Measurements from ENCODE around the gene CRB1.
A peak's percentile ranks its signal among the peaks of the same experiment; 100 is the strongest.

Gene CRB1

DNA sequence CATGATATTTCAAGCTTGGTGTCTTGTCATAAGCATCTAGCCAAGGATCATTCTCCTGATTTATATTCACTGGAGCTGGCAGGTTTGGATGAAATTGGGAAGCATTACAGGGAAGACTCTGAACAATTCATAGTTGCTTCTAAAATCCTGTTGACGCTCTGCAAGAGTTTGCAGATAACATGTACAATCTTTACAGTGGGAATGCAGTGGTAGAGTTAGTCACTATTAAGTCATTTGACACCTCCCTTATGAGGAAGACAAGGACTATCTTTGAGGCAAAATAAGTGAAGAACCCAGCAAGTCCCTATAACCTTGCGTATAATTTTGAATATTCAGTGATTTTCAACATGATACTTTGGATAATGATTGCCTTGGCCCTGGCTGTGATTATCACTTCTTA, 45.3 kb upstream of the CRB1 start (continued):
- TF ChIP-seq, protein P1, sequence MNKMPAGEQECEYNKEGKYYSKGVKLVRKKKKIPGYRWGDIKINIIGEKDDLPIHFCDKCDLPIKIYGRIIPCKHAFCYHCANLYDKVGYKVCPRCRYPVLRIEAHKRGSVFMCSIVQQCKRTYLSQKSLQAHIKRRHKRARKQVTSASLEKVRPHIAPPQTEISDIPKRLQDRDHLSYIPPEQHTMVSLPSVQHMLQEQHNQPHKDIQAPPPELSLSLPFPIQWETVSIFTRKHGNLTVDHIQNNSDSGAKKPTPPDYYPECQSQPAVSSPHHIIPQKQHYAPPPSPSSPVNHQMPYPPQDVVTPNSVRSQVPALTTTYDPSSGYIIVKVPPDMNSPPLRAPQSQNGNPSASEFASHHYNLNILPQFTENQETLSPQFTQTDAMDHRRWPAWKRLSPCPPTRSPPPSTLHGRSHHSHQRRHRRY (tag by site-specific recombination; IDR thresholded peaks at IDR 0.05) = no peak
- TF ChIP-seq ZNF214 (tag by site-specific recombination; IDR thresholded peaks at IDR 0.05; ENCODE audit: borderline replicate concordance) (no peak), ZNF621 (tag by site-specific recombination; IDR thresholded peaks at IDR 0.05) (no peak), MEIS1 (CRISPR knock-in tag; IDR thresholded peaks at IDR 0.05; ENCODE audit: borderline replicate concordance) (no peak)

DNA sequence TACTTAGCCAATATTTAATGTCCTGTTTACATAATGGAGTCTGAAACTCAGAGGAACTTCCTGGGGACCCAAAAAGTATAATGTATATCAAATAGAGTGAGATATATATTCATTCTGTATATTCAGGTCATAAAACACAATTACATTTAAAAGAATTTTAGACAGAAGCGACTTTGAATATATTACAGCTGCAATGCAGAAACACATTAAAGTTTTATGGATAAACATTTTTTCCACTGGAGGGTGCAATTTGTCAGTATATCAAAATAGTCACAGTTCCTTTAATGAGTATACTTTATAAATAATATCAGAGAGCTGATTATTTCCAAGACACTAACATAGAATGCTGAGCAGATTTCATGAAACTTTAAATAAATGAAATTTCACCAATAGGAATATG, 43.9 kb upstream of the CRB1 start:
- Histone ChIP-seq H3K9me3 (ENCODE audit: control insufficient read depth, insufficient read depth, low read depth, low read length) (no peaks in the 10 kb centered on the region), H3K4me1 (ENCODE audit: control insufficient read depth, insufficient read depth, low read length) (no peaks in the 10 kb centered on the region), H3K27ac (ENCODE audit: extremely low read depth, low read depth, low read length) (no peak overlapping the region), H3K36me3 (ENCODE audit: control insufficient read depth in 2 of 2, insufficient read depth in 1 of 2, low read length in 2 of 2) (no peaks in the 10 kb centered on the region), H3K4me3 (ENCODE audit: low read depth, low read length) (no peak overlapping the region)
- ChIA-PET CTCF (interaction anchor here (0.6 to 2.1 kb wide), 7 partner anchors 11 to 283 kb away, joined by 3 to 8 read pairs (median 4); no protein-coding TSS in a partner anchor), POLR2A (no interaction called here)
- peak; percentile 18 for TF ChIP-seq ZNF654 (tag by site-specific recombination; IDR thresholded peaks at IDR 0.05; ENCODE audit: low read depth)
- TF ChIP-seq, protein P1 (tag by site-specific recombination; IDR thresholded peaks at IDR 0.05) = no peak

GRCh38 chr1:197225611-197226010, 42.4 kb upstream of the CRB1 start:
- Histone ChIP-seq H3K4me1 (ENCODE audit: control insufficient read depth, insufficient read depth, low read length) (no peaks in the 10 kb centered on the region), H3K27ac (ENCODE audit: extremely low read depth, low read depth, low read length) (no peak overlapping the region), H3K9me3 (ENCODE audit: control insufficient read depth, insufficient read depth, low read depth, low read length) (no peaks in the 10 kb centered on the region), H3K4me3 (ENCODE audit: low read depth, low read length) (no peak overlapping the region), H3K36me3 (ENCODE audit: control insufficient read depth in 2 of 2, insufficient read depth in 1 of 2, low read length in 2 of 2) (no peaks in the 10 kb centered on the region)
- ChIA-PET POLR2A (no interaction called here), CTCF (interaction anchor here (1.0 to 2.1 kb wide), 4 partner anchors 83 to 132 kb away, joined by 3 to 8 read pairs (median 3); no protein-coding TSS in a partner anchor)
- no peak for TF ChIP-seq SCRT2 (tag by site-specific recombination; IDR thresholded peaks at IDR 0.05)
- TF ChIP-seq ZNF623 (tag by site-specific recombination; IDR thresholded peaks at IDR 0.05) = no peak
- TF ChIP-seq, protein P2, sequence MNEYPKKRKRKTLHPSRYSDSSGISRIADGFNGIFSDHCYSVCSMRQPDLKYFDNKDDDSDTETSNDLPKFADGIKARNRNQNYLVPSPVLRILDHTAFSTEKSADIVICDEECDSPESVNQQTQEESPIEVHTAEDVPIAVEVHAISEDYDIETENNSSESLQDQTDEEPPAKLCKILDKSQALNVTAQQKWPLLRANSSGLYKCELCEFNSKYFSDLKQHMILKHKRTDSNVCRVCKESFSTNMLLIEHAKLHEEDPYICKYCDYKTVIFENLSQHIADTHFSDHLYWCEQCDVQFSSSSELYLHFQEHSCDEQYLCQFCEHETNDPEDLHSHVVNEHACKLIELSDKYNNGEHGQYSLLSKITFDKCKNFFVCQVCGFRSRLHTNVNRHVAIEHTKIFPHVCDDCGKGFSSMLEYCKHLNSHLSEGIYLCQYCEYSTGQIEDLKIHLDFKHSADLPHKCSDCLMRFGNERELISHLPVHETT (tag by site-specific recombination; IDR thresholded peaks at IDR 0.05) = no peak
- TF ChIP-seq ZNF132 (tag by site-specific recombination; IDR thresholded peaks at IDR 0.05; ENCODE audit: borderline replicate concordance) = no peak
- no peak for TF ChIP-seq ZNF837 (tag by site-specific recombination; IDR thresholded peaks at IDR 0.05)
- no peak for TF ChIP-seq ZFP37 (tag by site-specific recombination; IDR thresholded peaks at IDR 0.05)
- TF ChIP-seq MZF1 (tag by site-specific recombination; IDR thresholded peaks at IDR 0.05; ENCODE audit: borderline replicate concordance) = no peak
- TF ChIP-seq WT1 (tag by site-specific recombination; IDR thresholded peaks at IDR 0.05) = no peak
- no peak for TF ChIP-seq ZNF561 (tag by site-specific recombination; IDR thresholded peaks at IDR 0.05; ENCODE audit: borderline replicate concordance)

- H3K27ac ChIP-seq (ENCODE audit: extremely low read depth, low read depth, low read length) = no peak overlapping the region
- CTCF ChIA-PET = interaction anchor here (1.7 kb wide), 1 partner anchor 11 kb away, joined by 7 read pairs; no protein-coding TSS in a partner anchor
- no peak overlapping the region for H3K4me3 ChIP-seq (ENCODE audit: low read depth, low read length)
- no peaks in the 10 kb centered on the region for H3K36me3 ChIP-seq (ENCODE audit: control insufficient read depth in 2 of 2, insufficient read depth in 1 of 2, low read length in 2 of 2)
- no peaks in the 10 kb centered on the region for H3K4me1 ChIP-seq (ENCODE audit: control insufficient read depth, insufficient read depth, low read length)
- H3K9me3 ChIP-seq (ENCODE audit: control insufficient read depth, insufficient read depth, low read depth, low read length) = no peaks in the 10 kb centered on the region
- POLR2A ChIA-PET = no interaction called here
- TF ChIP-seq KLF16 (tag by site-specific recombination; IDR thresholded peaks at IDR 0.05) (no peak), ZNF223 (tag by site-specific recombination; IDR thresholded peaks at IDR 0.05) (no peak), ZNF747 (tag by site-specific recombination; IDR thresholded peaks at IDR 0.05) (no peak), ZNF837 (tag by site-specific recombination; IDR thresholded peaks at IDR 0.05) (no peak), MYNN (tag by site-specific recombination; IDR thresholded peaks at IDR 0.05; ENCODE audit: borderline replicate concordance) (no peak), ZNF248 (tag by site-specific recombination; IDR thresholded peaks at IDR 0.05) (no peak), ZNF416 (tag by site-specific recombination; IDR thresholded peaks at IDR 0.05) (no peak), GFI1B (tag by site-specific recombination; IDR thresholded peaks at IDR 0.05) (no peak), RBAK (tag by site-specific recombination; IDR thresholded peaks at IDR 0.05) (no peak), ZNF514 (tag by site-specific recombination; IDR thresholded peaks at IDR 0.05) (no peak), ZNF791 (tag by site-specific recombination; IDR thresholded peaks at IDR 0.05) (no peak)
Observed at GRCh38 chr1:197234581-197234980, 33.5 kb upstream of the CRB1 start.
